HepG2 (cell line): ENCODE measurements around the gene FOXN3. TPM values are rescaled to one million over a fixed set of nuclear protein-coding genes. Genes with fewer than 3 reads are reported as not detected.

Experiments used
- ATAC-seq: fragments of 200-7000 bp; cut with Tn5 transposase; 3 replicates; pipeline ENCODE4 v1.9.1; 2020; ENCODE audit warnings: mild to moderate bottlenecking, moderate library complexity
- BruUV-seq: library from RNA; stranded (reverse); fragments of 400-500 nt; replicated peaks from 2 replicates; lab custom pipeline; 2021; lab: Mats Ljungman, UMichigan
- CTCF ChIA-PET: fragments of 300-600 bp; formaldehyde crosslinking; extraction: SDS; loops from one replicate; lab custom pipeline; 2021; ENCODE audit warnings: low total read pairs, inconsistent platforms, low intra/inter-chr PET ratio; lab: Yijun Ruan, JAX
- POLR2A ChIA-PET: fragments of 350-600 bp; sonication (Branson Sonifier 250); formaldehyde crosslinking; loops from one replicate; lab custom pipeline; 2020; ENCODE audit warnings: antibody characterized with exemption, inconsistent platforms; lab: Yijun Ruan, JAX
- DNase-seq: peaks from one replicate; pipeline ENCODE4 v3.0.0-alpha.2; 2015; ENCODE audit warnings: low spot score
- FAIRE-seq: peaks from 3 replicates; lab custom pipeline; 2011; peaks lifted over from hg19 to GRCh38; lab: Jason Lieb, UNC
- H2AFZ ChIP-seq: one replicate; pipeline ENCODE4 v1.6.1; 2011; ENCODE audit warnings: low read length, inconsistent platforms
- H3K27ac ChIP-seq: fragments of 300-600 bp; 3 replicates; pipeline ENCODE4 v1.8.0; 2011; ENCODE audit warnings: mixed run types, mild to moderate bottlenecking, mixed read lengths, low read length, inconsistent platforms; ENCODE audit not compliant: insufficient read depth; ENCODE audit errors: extremely low read length
- H3K27me3 ChIP-seq, 2 experiments: fragments of 200-600 bp in 1 of 2; 2 replicates in 1 of 2; 3 replicates in 1 of 2; pipeline versions ENCODE4 v1.6.0 to v1.8.0; 2011; ENCODE audit warnings: low read length in 2 of 2, mild to moderate bottlenecking in 2 of 2, moderate library complexity in 2 of 2, inconsistent platforms in 1 of 2; ENCODE audit not compliant: insufficient read depth in 2 of 2, control insufficient read depth in 1 of 2
- H3K36me3 ChIP-seq, 2 experiments: fragments of 200-600 bp in 1 of 2; replicated peaks in 1 of 2; 2 replicates in 1 of 2; 3 replicates in 1 of 2; pipeline versions ENCODE4 v1.5.1 to v1.8.0; 2011; ENCODE audit warnings: low read length in 2 of 2, inconsistent platforms in 1 of 2; ENCODE audit not compliant: insufficient read depth in 2 of 2, control insufficient read depth in 1 of 2
- H3K4me1 ChIP-seq: 2 replicates; pipeline ENCODE4 v1.5.1; 2012; ENCODE audit warnings: low read length, inconsistent platforms; ENCODE audit not compliant: insufficient read depth
- H3K4me2 ChIP-seq: 2 replicates; pipeline ENCODE4 v1.6.0; 2011; ENCODE audit warnings: low read depth, low read length, inconsistent platforms
- H3K4me3 ChIP-seq, 3 experiments: fragments of 200-600 bp in 1 of 3; sonication (generic), shearing (Covaris generic) in 1 of 3; replicated peaks in 1 of 3; 2 replicates each; pipeline ENCODE4 v1.5.1; 2011 to 2016; ENCODE audit warnings: low read length in 3 of 3, inconsistent platforms in 2 of 3, low read depth in 2 of 3, mild to moderate bottlenecking in 2 of 3, control low read depth in 1 of 3, mixed read lengths in 1 of 3; ENCODE audit not compliant: insufficient read depth in 1 of 3
- H3K79me2 ChIP-seq: one replicate; pipeline ENCODE4 v1.6.1; 2011; ENCODE audit warnings: low read length, inconsistent platforms; ENCODE audit not compliant: insufficient read depth
- H3K9ac ChIP-seq: 2 replicates; pipeline ENCODE4 v1.6.0; 2011; ENCODE audit warnings: mild to moderate bottlenecking, low read depth, low read length, inconsistent platforms; ENCODE audit not compliant: insufficient read depth
- H3K9me3 ChIP-seq: 2 replicates; pipeline ENCODE4 v1.5.1; 2012; ENCODE audit warnings: mild to moderate bottlenecking, low read length
- H4K20me1 ChIP-seq: 2 replicates; pipeline ENCODE4 v1.6.0; 2011; ENCODE audit warnings: inconsistent platforms, mild to moderate bottlenecking, low read length, moderate library complexity; ENCODE audit not compliant: insufficient read depth
- CEBPB ChIP-seq: IDR thresholded peaks from 2 replicates; pipeline ENCODE4 v1.6.1; 2011; ENCODE audit warnings: low read depth, low read length, improper control_type of control experiment, borderline replicate concordance
- CENPT ChIP-seq: sonication (generic); formaldehyde crosslinking; IDR thresholded peaks from 2 replicates; pipeline ENCODE4 v1.8.0; 2022; ENCODE audit warnings: low read depth, mild to moderate bottlenecking, moderate library complexity, missing genetic modification reagents
- HES4 ChIP-seq: sonication (generic); formaldehyde crosslinking; IDR thresholded peaks from 2 replicates; pipeline ENCODE4 v1.9.0; 2021; ENCODE audit warnings: mild to moderate bottlenecking, missing genetic modification reagents, borderline replicate concordance
- HNRNPK ChIP-seq: fragments of 200-400 bp; formaldehyde crosslinking; IDR thresholded peaks from 2 replicates; pipeline ENCODE4 v1.6.1; 2018; ENCODE audit warnings: low read length, low read depth, moderate library complexity, mild to moderate bottlenecking; ENCODE audit not compliant: poor library complexity, severe bottlenecking
- KLF9 ChIP-seq: IDR thresholded peaks from 2 replicates; pipeline ENCODE4 v1.6.1; 2016; ENCODE audit warnings: low read depth
- SAP130 ChIP-seq: IDR thresholded peaks from 2 replicates; pipeline ENCODE4 v1.6.1; 2016; ENCODE audit warnings: low read depth
- TCF7L2 ChIP-seq: IDR thresholded peaks from 2 replicates; pipeline ENCODE4 v1.6.1; 2011; ENCODE audit warnings: mild to moderate bottlenecking, low read depth, low read length, moderate library complexity
- ZNF430 ChIP-seq: sonication (generic); formaldehyde crosslinking; IDR thresholded peaks from 2 replicates; pipeline ENCODE4 v1.9.0; 2021; ENCODE audit warnings: mild to moderate bottlenecking, missing genetic modification reagents
- ZNF44 ChIP-seq: sonication (generic); formaldehyde crosslinking; IDR thresholded peaks from 2 replicates; pipeline ENCODE4 v1.5.1; 2020; ENCODE audit warnings: mild to moderate bottlenecking, missing genetic modification reagents
- WGBS: methylation state at CpG from one replicate; pipeline ENCODE4 v1.1.6; 2017; ENCODE audit warnings: low lambda C conversion rate; 5-methylcytosine and 5-hydroxymethylcytosine counted together
- in situ Hi-C: cut with HindIII; loops from 2 replicates; pipeline ENCODE4 v1.10.0; 2017; ENCODE audit warnings: low pct_unique_long_range_greater_than_20kb; ENCODE audit not compliant: extremely low pct_ligation_motif_present
- intact Hi-C: fragments of 100-400 bp; cut with micrococcal nuclease; formaldehyde crosslinking; loops from one replicate; pipeline ENCODE4 v1.10.0; 2022; ENCODE audit not compliant: unreplicated experiment
- polyA plus RNA-seq, 8 experiments: library from polyadenylated mRNA; depleted of rRNA in 3 of 8; stranded (reverse) in 7 of 8; unstranded in 1 of 8; fragments of >200 nt; fragmentation: Illumina TruSeq in 4 of 8; extraction: Trizol in 4 of 8; gene quantifications; 2 replicates each; pipeline versions ENCODE4 v1.2.1 to v1.2.3, GENCODE V29; 2011 to 2016; ENCODE audit warnings: low read depth in 4 of 8, missing spikeins in 1 of 8, mixed read lengths in 1 of 8; ENCODE audit not compliant: insufficient read depth in 1 of 8
- total RNA-seq, 5 experiments: library from RNA; depleted of rRNA; stranded (reverse); fragments of >200 nt; fragmentation: Illumina TruSeq; extraction: Trizol; gene quantifications; 2 replicates each; pipeline ENCODE4 v1.2.3, GENCODE V29; 2016; ENCODE audit warnings: low read depth in 1 of 5
- TF ChIP-seq, protein P1 (sequence below): sonication (generic); formaldehyde crosslinking; conservative IDR thresholded peaks from 2 replicates; pipeline ENCODE4 v1.4.0; 2020; ENCODE audit warnings: missing genetic modification reagents
- TF ChIP-seq, protein P2 (sequence below): sonication (generic); formaldehyde crosslinking; IDR thresholded peaks from 2 replicates; pipeline ENCODE4 v1.5.0; 2020; ENCODE audit warnings: missing genetic modification reagents
- TF ChIP-seq, protein P3 (sequence below): sonication (generic); formaldehyde crosslinking; IDR thresholded peaks from 2 replicates; pipeline ENCODE4 v1.9.0; 2021; ENCODE audit warnings: missing genetic modification reagents, borderline replicate concordance
- TF ChIP-seq, protein P4 (sequence below): sonication (generic); formaldehyde crosslinking; IDR thresholded peaks from 2 replicates; pipeline ENCODE4 v1.4.0; 2020; ENCODE audit warnings: mild to moderate bottlenecking, missing genetic modification reagents
- TF ChIP-seq, protein P5 (sequence below): sonication (generic); formaldehyde crosslinking; IDR thresholded peaks from 2 replicates; pipeline ENCODE4 v1.5.0; 2020; ENCODE audit warnings: mild to moderate bottlenecking, missing genetic modification reagents, moderate library complexity

Gene FOXN3
- total and polyA plus RNA-seq, 2 of the 13 experiments (the other 11 are each of a cell fraction or from before 2014, with no cell fraction given), result 32.4 to 70.2 TPM

DNA sequence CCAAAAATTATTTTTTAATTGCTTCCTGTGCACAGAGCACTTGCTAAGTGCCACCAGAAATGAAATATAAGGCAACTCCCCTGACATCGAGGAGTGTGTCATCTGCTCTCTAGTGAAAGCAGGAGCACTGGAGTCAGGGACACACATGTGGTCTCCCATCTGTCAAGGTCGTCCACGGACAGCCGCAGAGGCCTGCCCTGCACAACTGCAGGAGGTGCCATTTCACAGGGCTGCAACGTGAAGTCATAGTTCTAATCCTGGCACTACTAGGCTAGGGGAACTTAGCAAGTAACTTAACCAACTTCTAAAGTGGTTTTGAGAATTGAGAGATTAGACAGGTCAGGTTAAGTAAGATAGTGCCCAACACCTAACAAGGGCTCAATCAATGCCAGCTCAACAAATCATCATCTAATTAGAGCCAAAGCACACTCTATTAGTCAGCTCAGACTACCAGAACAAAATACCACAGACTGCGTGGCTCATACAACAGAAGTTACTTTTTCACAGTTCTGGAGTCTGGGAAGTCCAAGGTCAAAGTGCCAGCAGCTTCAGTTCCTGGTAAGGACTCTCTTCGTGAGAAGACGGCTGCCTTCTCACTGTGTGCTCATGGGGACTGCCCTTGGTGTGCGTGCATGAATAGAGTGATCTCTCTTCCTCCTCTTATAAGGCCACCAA is 30.7 kb downstream of the FOXN3 start:
- CTCF ChIA-PET, result no interaction called here
- Histone ChIP-seq H2AFZ (no peak overlapping the region), H3K27me3 (no peaks in the 10 kb centered on the region), H3K4me3 (no peak overlapping the region), H3K9ac (no peak overlapping the region), H4K20me1 (peaks cover 31% of the 10 kb centered on the region), H3K4me2 (0 out of 2 replicates have a peak overlapping the region, but pooled peaks have one; percentile 2), H3K79me2 (peaks cover 96% of the 10 kb centered on the region), H3K9me3 (no peaks in the 10 kb centered on the region), H3K4me1 (peaks cover 82% of the 10 kb centered on the region), H3K36me3 (peaks cover 17 to 40% of the 10 kb centered on the region in 2 experiments), H3K27ac (peak overlapping the region; percentile 30)
- DNase-seq (no peak), ATAC-seq (no peak; the same call in none of the 3 replicates), FAIRE-seq (no peak)
- WGBS, result 65% methylated on average over 4 of the region's 9 CpGs
- no TSS peak for BruUV-seq
- in situ Hi-C loops (no loop called here), intact Hi-C loops (no loop called here)
- POLR2A ChIA-PET, result no interaction called here
- no peak for TF ChIP-seq KLF9
- TF ChIP-seq, protein P1, sequence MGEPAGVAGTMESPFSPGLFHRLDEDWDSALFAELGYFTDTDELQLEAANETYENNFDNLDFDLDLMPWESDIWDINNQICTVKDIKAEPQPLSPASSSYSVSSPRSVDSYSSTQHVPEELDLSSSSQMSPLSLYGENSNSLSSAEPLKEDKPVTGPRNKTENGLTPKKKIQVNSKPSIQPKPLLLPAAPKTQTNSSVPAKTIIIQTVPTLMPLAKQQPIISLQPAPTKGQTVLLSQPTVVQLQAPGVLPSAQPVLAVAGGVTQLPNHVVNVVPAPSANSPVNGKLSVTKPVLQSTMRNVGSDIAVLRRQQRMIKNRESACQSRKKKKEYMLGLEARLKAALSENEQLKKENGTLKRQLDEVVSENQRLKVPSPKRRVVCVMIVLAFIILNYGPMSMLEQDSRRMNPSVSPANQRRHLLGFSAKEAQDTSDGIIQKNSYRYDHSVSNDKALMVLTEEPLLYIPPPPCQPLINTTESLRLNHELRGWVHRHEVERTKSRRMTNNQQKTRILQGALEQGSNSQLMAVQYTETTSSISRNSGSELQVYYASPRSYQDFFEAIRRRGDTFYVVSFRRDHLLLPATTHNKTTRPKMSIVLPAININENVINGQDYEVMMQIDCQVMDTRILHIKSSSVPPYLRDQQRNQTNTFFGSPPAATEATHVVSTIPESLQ (CRISPR knock-in tag), result no peak
- no peak for TF ChIP-seq CEBPB
- no peak for TF ChIP-seq CENPT
- TF ChIP-seq HES4 (CRISPR knock-in tag), result no peak
- no peak for TF ChIP-seq TCF7L2
- TF ChIP-seq, protein P2, sequence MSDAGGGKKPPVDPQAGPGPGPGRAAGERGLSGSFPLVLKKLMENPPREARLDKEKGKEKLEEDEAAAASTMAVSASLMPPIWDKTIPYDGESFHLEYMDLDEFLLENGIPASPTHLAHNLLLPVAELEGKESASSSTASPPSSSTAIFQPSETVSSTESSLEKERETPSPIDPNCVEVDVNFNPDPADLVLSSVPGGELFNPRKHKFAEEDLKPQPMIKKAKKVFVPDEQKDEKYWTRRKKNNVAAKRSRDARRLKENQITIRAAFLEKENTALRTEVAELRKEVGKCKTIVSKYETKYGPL, result no peak
- TF ChIP-seq, protein P3, sequence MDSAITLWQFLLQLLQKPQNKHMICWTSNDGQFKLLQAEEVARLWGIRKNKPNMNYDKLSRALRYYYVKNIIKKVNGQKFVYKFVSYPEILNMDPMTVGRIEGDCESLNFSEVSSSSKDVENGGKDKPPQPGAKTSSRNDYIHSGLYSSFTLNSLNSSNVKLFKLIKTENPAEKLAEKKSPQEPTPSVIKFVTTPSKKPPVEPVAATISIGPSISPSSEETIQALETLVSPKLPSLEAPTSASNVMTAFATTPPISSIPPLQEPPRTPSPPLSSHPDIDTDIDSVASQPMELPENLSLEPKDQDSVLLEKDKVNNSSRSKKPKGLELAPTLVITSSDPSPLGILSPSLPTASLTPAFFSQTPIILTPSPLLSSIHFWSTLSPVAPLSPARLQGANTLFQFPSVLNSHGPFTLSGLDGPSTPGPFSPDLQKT (CRISPR knock-in tag), result no peak
- TF ChIP-seq, protein P4, sequence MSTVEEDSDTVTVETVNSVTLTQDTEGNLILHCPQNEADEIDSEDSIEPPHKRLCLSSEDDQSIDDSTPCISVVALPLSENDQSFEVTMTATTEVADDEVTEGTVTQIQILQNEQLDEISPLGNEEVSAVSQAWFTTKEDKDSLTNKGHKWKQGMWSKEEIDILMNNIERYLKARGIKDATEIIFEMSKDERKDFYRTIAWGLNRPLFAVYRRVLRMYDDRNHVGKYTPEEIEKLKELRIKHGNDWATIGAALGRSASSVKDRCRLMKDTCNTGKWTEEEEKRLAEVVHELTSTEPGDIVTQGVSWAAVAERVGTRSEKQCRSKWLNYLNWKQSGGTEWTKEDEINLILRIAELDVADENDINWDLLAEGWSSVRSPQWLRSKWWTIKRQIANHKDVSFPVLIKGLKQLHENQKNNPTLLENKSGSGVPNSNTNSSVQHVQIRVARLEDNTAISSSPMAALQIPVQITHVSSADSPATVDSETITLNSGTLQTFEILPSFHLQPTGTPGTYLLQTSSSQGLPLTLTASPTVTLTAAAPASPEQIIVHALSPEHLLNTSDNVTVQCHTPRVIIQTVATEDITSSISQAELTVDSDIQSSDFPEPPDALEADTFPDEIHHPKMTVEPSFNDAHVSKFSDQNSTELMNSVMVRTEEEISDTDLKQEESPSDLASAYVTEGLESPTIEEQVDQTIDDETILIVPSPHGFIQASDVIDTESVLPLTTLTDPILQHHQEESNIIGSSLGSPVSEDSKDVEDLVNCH (CRISPR knock-in tag), result no peak
- peak; percentile 38; the same call in 1 of the 2 replicates for TF ChIP-seq SAP130 (CRISPR knock-in tag)
- TF ChIP-seq ZNF430 (CRISPR knock-in tag), result no peak
- TF ChIP-seq ZNF44 (CRISPR knock-in tag), result no peak
- TF ChIP-seq, protein P5, sequence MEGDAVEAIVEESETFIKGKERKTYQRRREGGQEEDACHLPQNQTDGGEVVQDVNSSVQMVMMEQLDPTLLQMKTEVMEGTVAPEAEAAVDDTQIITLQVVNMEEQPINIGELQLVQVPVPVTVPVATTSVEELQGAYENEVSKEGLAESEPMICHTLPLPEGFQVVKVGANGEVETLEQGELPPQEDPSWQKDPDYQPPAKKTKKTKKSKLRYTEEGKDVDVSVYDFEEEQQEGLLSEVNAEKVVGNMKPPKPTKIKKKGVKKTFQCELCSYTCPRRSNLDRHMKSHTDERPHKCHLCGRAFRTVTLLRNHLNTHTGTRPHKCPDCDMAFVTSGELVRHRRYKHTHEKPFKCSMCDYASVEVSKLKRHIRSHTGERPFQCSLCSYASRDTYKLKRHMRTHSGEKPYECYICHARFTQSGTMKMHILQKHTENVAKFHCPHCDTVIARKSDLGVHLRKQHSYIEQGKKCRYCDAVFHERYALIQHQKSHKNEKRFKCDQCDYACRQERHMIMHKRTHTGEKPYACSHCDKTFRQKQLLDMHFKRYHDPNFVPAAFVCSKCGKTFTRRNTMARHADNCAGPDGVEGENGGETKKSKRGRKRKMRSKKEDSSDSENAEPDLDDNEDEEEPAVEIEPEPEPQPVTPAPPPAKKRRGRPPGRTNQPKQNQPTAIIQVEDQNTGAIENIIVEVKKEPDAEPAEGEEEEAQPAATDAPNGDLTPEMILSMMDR (CRISPR knock-in tag), result 0 out of 2 replicates have a peak, but pooled peaks have one; percentile 14
- no peak for TF ChIP-seq HNRNPK
